ENCODE measurements around the gene ZNRF3. TPM values are rescaled to one million over a fixed set of nuclear protein-coding genes. Genes with fewer than 3 reads are reported as not detected.

Gene ZNRF3
- polyA plus RNA-seq, 3 donors: 0.13 TPM; not detected in 2

DNA sequence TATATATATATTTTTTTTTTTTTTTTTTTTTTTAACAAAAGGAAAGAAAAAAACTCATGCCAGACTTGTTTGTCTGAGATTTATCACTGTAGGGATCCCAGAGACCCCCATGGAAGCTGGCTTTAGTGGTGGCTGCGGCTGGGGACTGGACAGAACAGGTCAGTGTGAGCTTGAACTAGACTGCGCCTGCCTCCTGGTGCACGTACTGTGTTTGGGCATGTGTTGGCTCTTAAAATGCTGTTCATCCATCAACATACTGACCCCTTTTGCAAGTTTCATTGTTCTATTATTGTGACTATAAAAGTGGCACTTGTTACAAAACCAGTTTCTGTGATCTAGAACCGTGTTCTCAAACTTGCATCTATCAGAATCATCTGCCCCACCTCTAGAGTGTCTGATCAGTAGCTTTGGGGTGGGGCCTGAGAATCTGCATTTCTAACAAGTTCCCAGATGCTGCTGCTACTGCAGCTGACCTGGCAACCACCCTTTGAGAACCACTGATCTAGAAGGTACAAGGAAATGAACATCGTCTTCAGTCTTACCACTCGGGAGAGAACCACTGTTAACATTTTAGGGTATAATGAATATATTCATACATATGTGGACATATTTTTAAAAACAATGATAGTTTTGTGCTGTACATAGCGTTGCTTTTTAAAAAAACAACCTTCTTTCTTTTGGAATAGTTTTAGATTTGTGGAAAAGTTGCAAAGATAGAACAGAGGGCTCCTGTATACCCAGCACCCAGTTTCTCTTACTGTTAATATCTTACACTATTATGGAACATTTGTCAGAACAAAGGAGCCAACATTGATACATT, 54.0 kb downstream of the ZNRF3 start:
- no peaks in the 10 kb centered on the region for H3K4me1 ChIP-seq (ENCODE audit: control insufficient read depth in 1 of 2, insufficient read depth in 2 of 2, low read length in 2 of 2)
- Mint-ChIP-seq H3K9me3 (peaks cover 0 to 2% (median 0%) of the 10 kb centered on the region in 7 donors), H3K27me3 (ENCODE audit: low read depth in 3 of 3) (peaks cover 4 to 24% (median 12%) of the 10 kb centered on the region in 3 donors), H3K4me1 (no peaks in the 10 kb centered on the region), H3K4me3 (no peak overlapping the region), H3K36me3 (no peaks in the 10 kb centered on the region), H3K27ac (no peak overlapping the region)
- no peaks in the 10 kb centered on the region for H4K20me1 ChIP-seq (ENCODE audit: insufficient read depth, low read length)
- no peak overlapping the region for H3K9ac ChIP-seq (ENCODE audit: insufficient read depth, low read length, poor library complexity, severe bottlenecking)
- H3K27ac ChIP-seq (ENCODE audit: low read depth in 1 of 2, low read length in 2 of 2): no peak overlapping the region
- no peak overlapping the region for H3K4me3 ChIP-seq (replicated peaks in 1 of 3; ENCODE audit: low read depth in 2 of 3, low read length in 3 of 3)
- intact Hi-C loops (cut with micrococcal nuclease): no loop called here
- H2AFZ ChIP-seq (ENCODE audit: insufficient read depth, low read depth, low read length, poor library complexity, severe bottlenecking): no peak overlapping the region
- H3K79me2 ChIP-seq (ENCODE audit: insufficient read depth, low read length): no peaks in the 10 kb centered on the region
- no peak for TF ChIP-seq CTCF (IDR thresholded peaks at IDR 0.05)
- no peak overlapping the region for H3K4me2 ChIP-seq (replicated peaks; ENCODE audit: extremely low read depth, low read length, poor library complexity, severe bottlenecking)
- H3K27me3 ChIP-seq (ENCODE audit: control insufficient read depth in 2 of 2, insufficient read depth in 2 of 2, low read length in 2 of 2): peaks cover 0 to 2% of the 10 kb centered on the region in 2 donors
- H3K9me3 ChIP-seq (replicated peaks in 1 of 2; ENCODE audit: control insufficient read depth in 1 of 2, insufficient read depth in 1 of 2, low read length in 2 of 2): no peaks in the 10 kb centered on the region
- WGBS (ENCODE audit: insufficient coverage): 100% methylated on average over 1 of the region's 7 CpGs
- H3K36me3 ChIP-seq (replicated peaks in 1 of 2; ENCODE audit: control insufficient read depth in 1 of 2, insufficient read depth in 2 of 2, low read length in 2 of 2): no peaks in the 10 kb centered on the region
- DNase-seq: no peak

- Histone ChIP-seq H3K4me2 (replicated peaks; ENCODE audit: extremely low read depth, low read length, poor library complexity, severe bottlenecking) (no peak overlapping the region), H3K27me3 (ENCODE audit: control insufficient read depth in 2 of 2, insufficient read depth in 2 of 2, low read length in 2 of 2) (peaks cover 0 to 2% of the 10 kb centered on the region in 2 donors), H3K36me3 (replicated peaks in 1 of 2; ENCODE audit: control insufficient read depth in 1 of 2, insufficient read depth in 2 of 2, low read length in 2 of 2) (no peaks in the 10 kb centered on the region), H4K20me1 (ENCODE audit: insufficient read depth, low read length) (no peaks in the 10 kb centered on the region), H3K4me1 (ENCODE audit: control insufficient read depth in 1 of 2, insufficient read depth in 2 of 2, low read length in 2 of 2) (peaks cover 7% of the 10 kb centered on the region in 2 donors), H3K4me3 (replicated peaks in 1 of 3; ENCODE audit: low read depth in 2 of 3, low read length in 3 of 3) (no peak overlapping the region), H3K9me3 (replicated peaks in 1 of 2; ENCODE audit: control insufficient read depth in 1 of 2, insufficient read depth in 1 of 2, low read length in 2 of 2) (no peaks in the 10 kb centered on the region), H3K27ac (ENCODE audit: low read depth in 1 of 2, low read length in 2 of 2) (no peak overlapping the region), H3K9ac (ENCODE audit: insufficient read depth, low read length, poor library complexity, severe bottlenecking) (no peak overlapping the region), H2AFZ (ENCODE audit: insufficient read depth, low read depth, low read length, poor library complexity, severe bottlenecking) (no peak overlapping the region), H3K79me2 (ENCODE audit: insufficient read depth, low read length) (no peaks in the 10 kb centered on the region)
- Mint-ChIP-seq H3K9me3 (peaks cover 0 to 2% (median 0%) of the 10 kb centered on the region in 7 donors), H3K4me1 (peaks cover 8% of the 10 kb centered on the region), H3K27ac (no peak overlapping the region), H3K27me3 (ENCODE audit: low read depth in 3 of 3) (peaks cover 4 to 17% (median 14%) of the 10 kb centered on the region in 3 donors), H3K4me3 (no peak overlapping the region), H3K36me3 (no peaks in the 10 kb centered on the region)
- intact Hi-C loops (cut with micrococcal nuclease): no loop called here
- no peak for TF ChIP-seq CTCF (IDR thresholded peaks at IDR 0.05)
- 100% methylated on average over 2 of the region's 4 CpGs for WGBS (ENCODE audit: insufficient coverage)
- DNase-seq: no peak
Observed at GRCh38 chr22:28938286-28938833, 55.0 kb downstream of the ZNRF3 start.
